Neural cell (in vitro differentiated cells): ENCODE results near the gene LRP1-AS.

Experiments used
- CTCF ChIP-seq: fragments of 450-650 bp; IDR thresholded peaks from 2 replicates; pipeline ENCODE4 v1.5.1; 2014; ENCODE audit warnings: antibody characterized with exemption, mild to moderate bottlenecking, moderate library complexity; ENCODE audit not compliant: poor library complexity, severe bottlenecking
- EP300 ChIP-seq: fragments of 450-650 bp; conservative IDR thresholded peaks from 2 replicates; pipeline ENCODE4 v1.6.1; 2014; ENCODE audit warnings: antibody characterized with exemption, mild to moderate bottlenecking, moderate library complexity; ENCODE audit not compliant: poor library complexity, severe bottlenecking
- EZH2 ChIP-seq: fragments of 200-600, 300-800 bp; shearing (Covaris generic), sonication (generic); IDR thresholded peaks from 2 replicates; pipeline ENCODE4 v1.6.1; 2014; ENCODE audit warnings: antibody characterized with exemption, low read length, borderline replicate concordance, mild to moderate bottlenecking; ENCODE audit not compliant: insufficient read depth, poor library complexity, severe bottlenecking
- REST ChIP-seq: IDR thresholded peaks from 2 replicates; pipeline ENCODE4 v1.6.1; 2012; ENCODE audit warnings: borderline replicate concordance

- TF ChIP-seq REST (no peak), CTCF (no peak), EP300 (no peak), EZH2 (no peak)
Measured at GRCh38 chr12:57193706-57194245, 46.4 kb upstream of the LRP1-AS start.
